ENCODE results near the gene SOBP.

SOBP gene

GRCh38 chr6:107531868-107532267 is 42.0 kb downstream of the SOBP start:
- no peak for TF ChIP-seq CTCF (IDR thresholded peaks at IDR 0.05; ENCODE audit: low read depth, low read length)
- peak; percentile 19 for DNase-seq
- peaks cover 44% of the 10 kb centered on the region for H3K4me1 ChIP-seq
- H3K4me3 ChIP-seq (ENCODE audit: low read depth, low read length): no peak overlapping the region
- peaks cover 12% of the 10 kb centered on the region for H3K36me3 ChIP-seq
- H3K27me3 ChIP-seq: no peaks in the 10 kb centered on the region
- H3K9me3 ChIP-seq: no peaks in the 10 kb centered on the region

GRCh38 chr6:107532706-107533105 is 42.8 kb downstream of the SOBP start:
- peak; percentile 82 for DNase-seq
- Histone ChIP-seq H3K9me3 (no peaks in the 10 kb centered on the region), H3K4me1 (peaks cover 44% of the 10 kb centered on the region), H3K4me3 (ENCODE audit: low read depth, low read length) (no peak overlapping the region), H3K27me3 (no peaks in the 10 kb centered on the region), H3K36me3 (peaks cover 15% of the 10 kb centered on the region)
- TF ChIP-seq CTCF (IDR thresholded peaks at IDR 0.05; ENCODE audit: low read depth, low read length): no peak

GRCh38 chr6:107533415-107534059 is 43.6 kb downstream of the SOBP start:
- Histone ChIP-seq H3K4me1 (peaks cover 44% of the 10 kb centered on the region), H3K9me3 (no peaks in the 10 kb centered on the region), H3K36me3 (peaks cover 15% of the 10 kb centered on the region), H3K27me3 (no peaks in the 10 kb centered on the region), H3K4me3 (ENCODE audit: low read depth, low read length) (no peak overlapping the region)
- DNase-seq: no peak
- TF ChIP-seq CTCF (IDR thresholded peaks at IDR 0.05; ENCODE audit: low read depth, low read length): no peak

GRCh38 chr6:107534571-107535141 is 44.7 kb downstream of the SOBP start:
- H3K4me3 ChIP-seq (ENCODE audit: low read depth, low read length): no peak overlapping the region
- H3K4me1 ChIP-seq: peaks cover 52% of the 10 kb centered on the region
- no peak for DNase-seq
- TF ChIP-seq CTCF (IDR thresholded peaks at IDR 0.05; ENCODE audit: low read depth, low read length): no peak
- H3K27me3 ChIP-seq: no peaks in the 10 kb centered on the region
- peaks cover 15% of the 10 kb centered on the region for H3K36me3 ChIP-seq
- H3K9me3 ChIP-seq: no peaks in the 10 kb centered on the region

- H3K36me3 ChIP-seq: peaks cover 15% of the 10 kb centered on the region
- H3K27me3 ChIP-seq: no peaks in the 10 kb centered on the region
- peaks cover 61% of the 10 kb centered on the region for H3K4me1 ChIP-seq
- no peak overlapping the region for H3K4me3 ChIP-seq (ENCODE audit: low read depth, low read length)
- no peak for DNase-seq
- no peak for TF ChIP-seq CTCF (IDR thresholded peaks at IDR 0.05; ENCODE audit: low read depth, low read length)
- H3K9me3 ChIP-seq: no peaks in the 10 kb centered on the region
These were observed 45.7 kb downstream of the SOBP start for GRCh38 chr6:107535626-107536025.

- peaks cover 15% of the 10 kb centered on the region for H3K36me3 ChIP-seq
- no peaks in the 10 kb centered on the region for H3K9me3 ChIP-seq
- no peak overlapping the region for H3K4me3 ChIP-seq (ENCODE audit: low read depth, low read length)
- no peaks in the 10 kb centered on the region for H3K27me3 ChIP-seq
- H3K4me1 ChIP-seq: peaks cover 56% of the 10 kb centered on the region
- TF ChIP-seq CTCF (IDR thresholded peaks at IDR 0.05; ENCODE audit: low read depth, low read length): no peak
- DNase-seq: no peak
These were observed 46.5 kb downstream of the SOBP start for GRCh38 chr6:107536180-107536961.
